K562 (cell line): ENCODE results near the gene ACADM. TPM values are rescaled to one million over a fixed set of nuclear protein-coding genes. Genes with fewer than 3 reads are reported as not detected.

Source experiments
- BCL6 ChIP-seq: fragments of 250-450 bp; sonication (Bioruptor Pico); IDR thresholded peaks from 2 replicates; pipeline ENCODE4 v1.4.0; 2020
- BRCA1 ChIP-seq, 2 experiments: fragments of 450-650 bp in 1 of 2; sonication (generic) in 1 of 2; formaldehyde crosslinking in 1 of 2; IDR thresholded peaks; 2 replicates each; pipeline versions ENCODE4 v1.5.0 to v1.6.1; 2017 to 2020; ENCODE audit warnings: mild to moderate bottlenecking in 1 of 2, missing genetic modification reagents in 1 of 2
- FOXJ2 ChIP-seq: fragments of 200-800 bp; sonication (Bioruptor generic); IDR thresholded peaks from 2 replicates; pipeline ENCODE4 v1.6.1; 2016; ENCODE audit warnings: missing genetic modification characterization, missing compliant biosample characterization
- HNRNPUL1 ChIP-seq: fragments of 200-400 bp; formaldehyde crosslinking; IDR thresholded peaks from 2 replicates; pipeline ENCODE4 v1.6.1; 2017; ENCODE audit warnings: low read length
- JUN ChIP-seq, 2 experiments: sonication (generic) in 1 of 2; formaldehyde crosslinking in 1 of 2; IDR thresholded peaks; 2 replicates each; pipeline versions ENCODE4 v1.6.1 to v1.8.0; 2012 to 2022; ENCODE audit warnings: borderline replicate concordance in 2 of 2, mild to moderate bottlenecking in 2 of 2, improper control_type of control experiment in 1 of 2, low read depth in 1 of 2, low read length in 1 of 2, missing genetic modification reagents in 1 of 2
- MBD1 ChIP-seq: fragments of 250-450 bp; sonication (Bioruptor Pico); IDR thresholded peaks from 2 replicates; pipeline ENCODE4 v1.8.0; 2022; ENCODE audit warnings: inconsistent platforms
- PRPF4 ChIP-seq: fragments of 200-400 bp; formaldehyde crosslinking; IDR thresholded peaks from one replicate; pipeline ENCODE4 v1.6.1; 2017; ENCODE audit warnings: low read length, low read depth, mild to moderate bottlenecking; ENCODE audit not compliant: insufficient read depth, poor library complexity, severe bottlenecking
- SNIP1 ChIP-seq: fragments of 450-650 bp; IDR thresholded peaks from 2 replicates; pipeline ENCODE4 v1.7.1; 2017; ENCODE audit warnings: low read depth, mild to moderate bottlenecking
- TAF15 ChIP-seq: fragments of 200-400 bp; formaldehyde crosslinking; IDR thresholded peaks from 2 replicates; pipeline ENCODE4 v1.6.1; 2017; ENCODE audit warnings: mild to moderate bottlenecking, low read depth, low read length, moderate library complexity
- TOE1 ChIP-seq, 2 experiments: fragments of 450-650 bp in 1 of 2; sonication (generic) in 1 of 2; formaldehyde crosslinking in 1 of 2; IDR thresholded peaks; 2 replicates each; pipeline versions ENCODE4 v1.7.1 to v1.8.0; 2016 to 2022; ENCODE audit warnings: borderline replicate concordance in 2 of 2, mild to moderate bottlenecking in 2 of 2, antibody characterized with exemption in 1 of 2, inconsistent platforms in 1 of 2, low read depth in 1 of 2, missing genetic modification reagents in 1 of 2, moderate library complexity in 1 of 2
- ZBTB7A ChIP-seq: IDR thresholded peaks from 2 replicates; pipeline ENCODE4 v1.6.1; 2011; ENCODE audit warnings: low read depth, mild to moderate bottlenecking, low read length, moderate library complexity, borderline replicate concordance; ENCODE audit not compliant: control insufficient read depth
- ZMIZ1 ChIP-seq, 2 experiments: fragments of 150-350 bp in 1 of 2; IDR thresholded peaks; 2 replicates each; pipeline ENCODE4 v1.6.1; 2012 to 2016; ENCODE audit warnings: low read depth in 2 of 2, low read length in 2 of 2, mild to moderate bottlenecking in 1 of 2, moderate library complexity in 1 of 2
- ZNF518B ChIP-seq: fragments of 250-450 bp; sonication (Bioruptor Pico); IDR thresholded peaks from 2 replicates; pipeline ENCODE4 v1.5.0; 2021; ENCODE audit warnings: mild to moderate bottlenecking, moderate library complexity
- polyA plus RNA-seq, 8 experiments: library from polyadenylated mRNA; depleted of rRNA in 4 of 8; stranded (reverse) in 5 of 8; unstranded in 3 of 8; fragments of >200 nt; fragmentation: Nextera tagmentation in 2 of 8; fragmentation: Illumina TruSeq in 1 of 8; extraction: Ambion mirVana in 2 of 8; extraction: Trizol in 1 of 8; gene quantifications; 2 replicates each; pipeline versions ENCODE4 v1.2.1 to v1.2.3, GENCODE V29; 2011 to 2014; ENCODE audit warnings: inconsistent platforms in 1 of 8, missing spikeins in 1 of 8
- total RNA-seq, 7 experiments: library from RNA; depleted of rRNA in 6 of 7; stranded (reverse); fragments of >200 nt in 6 of 7; fragmentation: Illumina TruSeq in 2 of 7; extraction: Trizol in 2 of 7; gene quantifications; 2 replicates each; pipeline versions ENCODE4 v1.2.1 to v1.2.3, GENCODE V29; 2011 to 2021; ENCODE audit warnings: low replicate concordance in 1 of 7
- TF ChIP-seq, protein P1 (sequence below): fragments of 250-450 bp; sonication (Bioruptor Pico); IDR thresholded peaks from 2 replicates; pipeline ENCODE4 v1.8.0; 2021; ENCODE audit warnings: borderline replicate concordance, mild to moderate bottlenecking, moderate library complexity; ENCODE audit not compliant: poor library complexity, severe bottlenecking

The ACADM gene
- total and polyA plus RNA-seq, 9 of the 15 experiments (the other 6 are each of a cell fraction or from before 2014, with no cell fraction given), result 82.5 to 156 (median 123) TPM

DNA sequence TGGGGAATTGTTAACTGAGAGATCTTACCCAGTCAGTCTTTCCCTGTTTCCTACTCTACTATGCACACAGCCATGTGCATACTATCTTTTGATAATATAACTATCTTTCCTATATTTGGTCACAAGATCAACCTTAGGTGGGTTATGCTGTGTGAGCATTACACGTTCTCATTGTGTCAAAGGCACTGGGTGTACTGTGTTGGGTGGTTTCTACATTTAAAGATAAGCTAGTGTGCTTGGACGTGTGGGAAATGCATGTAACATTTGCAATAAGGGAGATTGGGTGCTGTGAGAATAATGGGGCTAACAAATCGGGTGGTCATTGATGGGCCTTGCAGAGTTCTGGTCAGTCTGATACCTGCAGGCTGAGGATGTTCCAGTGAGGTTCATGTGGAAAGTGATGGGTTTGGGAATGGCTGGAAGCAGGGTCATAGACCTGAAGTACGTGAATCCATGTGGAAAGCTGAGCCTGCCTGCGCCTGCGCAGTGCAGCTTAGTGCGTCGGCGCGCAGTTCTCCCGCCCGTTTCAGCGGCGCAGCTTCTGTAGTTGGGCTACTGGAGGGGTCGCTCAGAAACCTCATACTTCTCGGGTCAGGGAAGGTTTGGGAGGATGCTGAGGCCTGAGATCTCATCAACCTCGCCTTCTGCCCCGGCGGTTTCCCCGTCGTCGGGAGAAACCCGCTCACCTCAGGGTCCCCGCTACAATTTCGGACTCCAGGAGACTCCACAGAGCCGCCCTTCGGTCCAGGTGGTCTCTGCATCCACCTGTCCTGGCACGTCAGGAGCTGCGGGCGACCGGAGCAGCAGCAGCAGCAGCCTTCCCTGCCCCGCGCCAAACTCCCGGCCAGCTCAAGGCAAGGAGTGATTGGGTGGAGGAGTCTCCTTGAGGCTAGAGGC, 72.1 kb downstream of the ACADM start, which contains the start of gene MSH4 (continued):
- TF ChIP-seq ZMIZ1 (IDR thresholded peaks at IDR 0.05; ENCODE audit: low read depth in 2 of 2, low read length in 2 of 2) (peak in 1 of 2 experiments; percentile 55; a peak in 1 of 4 replicates), PRPF4 (no peak), ZBTB7A (no peak), TOE1 (IDR thresholded peaks at IDR 0.05; ENCODE audit: borderline replicate concordance) (no peak; the same call in 1 of the 2 replicates), TOE1 (CRISPR knock-in tag; IDR thresholded peaks at IDR 0.05; ENCODE audit: borderline replicate concordance, low read depth) (no peak), ZNF518B (CRISPR knock-in tag) (no peak), BRCA1 (IDR thresholded peaks at IDR 0.05) (no peak), BRCA1 (CRISPR knock-in tag; IDR thresholded peaks at IDR 0.05) (no peak), HNRNPUL1 (peak; percentile 95), SNIP1 (no peak), FOXJ2 (tag) (no peak), JUN (IDR thresholded peaks at IDR 0.05; ENCODE audit: borderline replicate concordance, low read depth, low read length) (no peak), JUN (CRISPR knock-in tag; IDR thresholded peaks at IDR 0.05; ENCODE audit: borderline replicate concordance) (no peak), MBD1 (CRISPR knock-in tag) (no peak), TAF15 (peak; percentile 97; the same call in 1 of the 2 replicates), BCL6 (CRISPR knock-in tag) (no peak)
- TF ChIP-seq, protein P1, sequence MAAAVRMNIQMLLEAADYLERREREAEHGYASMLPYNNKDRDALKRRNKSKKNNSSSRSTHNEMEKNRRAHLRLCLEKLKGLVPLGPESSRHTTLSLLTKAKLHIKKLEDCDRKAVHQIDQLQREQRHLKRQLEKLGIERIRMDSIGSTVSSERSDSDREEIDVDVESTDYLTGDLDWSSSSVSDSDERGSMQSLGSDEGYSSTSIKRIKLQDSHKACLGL (CRISPR knock-in tag), result no peak
